Right atrium auricular region (tissue), 2 donors: ENCODE measurements around the gene APMAP. TPM values are rescaled to one million over a fixed set of nuclear protein-coding genes. Genes with fewer than 3 reads are reported as not detected.

Experiments used
- DNase-seq: peaks from one replicate; pipeline ENCODE4 v3.0.0-alpha.2; 2019; ENCODE audit warnings: low spot score
- H3K27ac ChIP-seq, 2 donors: fragments of 200-600 bp; sonication (generic); 1 replicate in 1 of 2; 2 replicates in 1 of 2; pipeline ENCODE4 v1.5.1; 2016 to 2019
- H3K27me3 ChIP-seq, 2 donors: fragments of 200-600 bp; sonication (generic); one replicate each; pipeline versions ENCODE4 v1.5.1 to v1.6.0; 2017 to 2019
- H3K36me3 ChIP-seq: fragments of 200-600 bp; sonication (generic); one replicate; pipeline ENCODE4 v1.5.1; 2016
- H3K4me1 ChIP-seq, 2 donors: fragments of 200-600 bp; sonication (generic); one replicate each; pipeline versions ENCODE4 v1.5.1 to v1.6.0; 2017 to 2019
- H3K4me3 ChIP-seq, 2 donors: fragments of 200-600 bp; sonication (generic); 1 replicate in 1 of 2; 2 replicates in 1 of 2; pipeline ENCODE4 v1.5.1; 2017 to 2019; ENCODE audit warnings: mild to moderate bottlenecking in 1 of 2, moderate library complexity in 1 of 2
- H3K9me3 ChIP-seq, 2 donors: fragments of 200-600 bp; sonication (generic); one replicate each; pipeline ENCODE4 v1.5.1; 2019
- CTCF ChIP-seq, 2 donors: fragments of 200-600 bp; sonication (generic); IDR thresholded peaks; one replicate each; pipeline ENCODE4 v1.5.1; 2019; ENCODE audit warnings: antibody characterized with exemption in 2 of 2
- total RNA-seq, 2 donors: library from RNA; depleted of rRNA; stranded (reverse); fragments of >200 nt; gene quantifications; one replicate each; pipeline ENCODE4 v1.1.0, GENCODE V29; 2016

APMAP gene
- total RNA-seq, 2 donors from 2014 or later, result 30.3 to 30.5 TPM

DNA sequence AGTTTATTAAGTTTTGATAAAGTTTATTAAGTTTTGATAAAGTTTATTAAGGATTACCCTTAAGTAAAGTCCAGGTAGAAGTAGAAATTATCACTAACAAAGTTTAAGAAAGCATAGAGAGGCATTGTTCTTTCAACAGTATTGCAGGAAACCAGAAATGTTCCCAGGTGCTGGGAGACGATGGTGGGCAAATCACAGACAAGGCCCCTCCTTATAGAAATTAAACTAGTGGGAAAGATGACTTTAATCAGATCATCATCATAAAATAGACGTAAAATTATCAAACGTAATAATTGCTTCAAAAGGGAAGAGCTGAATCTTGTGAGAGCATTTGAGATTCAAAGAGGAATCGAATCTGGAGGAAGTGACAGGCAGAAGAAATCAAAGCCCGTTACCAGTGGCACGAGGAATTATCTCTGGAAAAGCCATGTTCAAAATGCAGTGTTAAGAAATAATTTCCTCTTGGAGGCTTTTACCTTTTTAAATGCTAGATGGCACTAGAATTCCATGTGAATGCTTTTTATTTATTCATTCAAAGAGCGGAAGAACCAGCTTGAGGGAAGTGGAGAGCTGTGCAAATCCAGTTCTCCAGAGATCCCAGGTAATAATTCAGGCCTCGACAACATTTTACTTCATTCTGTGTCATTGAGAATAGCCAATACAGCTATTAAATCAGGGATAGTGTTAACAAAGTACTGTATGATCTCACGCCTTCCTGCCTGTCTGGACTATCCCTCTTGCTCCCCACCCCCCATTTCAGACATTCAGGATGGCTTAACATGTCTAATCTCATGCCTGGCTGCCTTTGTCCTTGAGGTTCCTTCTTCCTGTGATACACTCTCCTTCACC is 1.0 kb upstream of the APMAP start:
- peak; percentile 54 for DNase-seq

GRCh38 chr20:24991897-24992486 is 559 bp downstream of the APMAP start:
- Histone ChIP-seq H3K27me3 (no peaks in the 10 kb centered on the region), H3K4me1 (peaks cover 0 to 38% of the 10 kb centered on the region in 2 donors), H3K4me3 (peak overlapping the region; percentile 74 to 83), H3K36me3 (no peaks in the 10 kb centered on the region), H3K27ac (peak overlapping the region; percentile 95 to 97), H3K9me3 (no peaks in the 10 kb centered on the region)
- peak; percentile 60 for DNase-seq
- TF ChIP-seq CTCF (IDR thresholded peaks at IDR 0.05), result no peak

More for the DNA sequence above, 1.0 kb upstream of the APMAP start:
- H3K27ac ChIP-seq, result peak overlapping the region; percentile 95 to 97
- no peaks in the 10 kb centered on the region for H3K27me3 ChIP-seq
- H3K9me3 ChIP-seq, result no peaks in the 10 kb centered on the region
- peaks cover 0 to 42% of the 10 kb centered on the region in 2 donors for H3K4me1 ChIP-seq
- H3K36me3 ChIP-seq, result no peaks in the 10 kb centered on the region
- peak overlapping the region; percentile 74 to 83 for H3K4me3 ChIP-seq
- peak in 1 of 2 donors; percentile 69 for TF ChIP-seq CTCF (IDR thresholded peaks at IDR 0.05)

- peak; percentile 26 for DNase-seq
- TF ChIP-seq CTCF (IDR thresholded peaks at IDR 0.05), result no peak
- no peaks in the 10 kb centered on the region for H3K36me3 ChIP-seq
- no peaks in the 10 kb centered on the region for H3K27me3 ChIP-seq
- no peaks in the 10 kb centered on the region for H3K9me3 ChIP-seq
- peaks cover 0 to 40% of the 10 kb centered on the region in 2 donors for H3K4me1 ChIP-seq
- no peak overlapping the region for H3K27ac ChIP-seq
- H3K4me3 ChIP-seq, result no peak overlapping the region
These were observed 1.7 kb downstream of the APMAP start for GRCh38 chr20:24990810-24991252.

DNA sequence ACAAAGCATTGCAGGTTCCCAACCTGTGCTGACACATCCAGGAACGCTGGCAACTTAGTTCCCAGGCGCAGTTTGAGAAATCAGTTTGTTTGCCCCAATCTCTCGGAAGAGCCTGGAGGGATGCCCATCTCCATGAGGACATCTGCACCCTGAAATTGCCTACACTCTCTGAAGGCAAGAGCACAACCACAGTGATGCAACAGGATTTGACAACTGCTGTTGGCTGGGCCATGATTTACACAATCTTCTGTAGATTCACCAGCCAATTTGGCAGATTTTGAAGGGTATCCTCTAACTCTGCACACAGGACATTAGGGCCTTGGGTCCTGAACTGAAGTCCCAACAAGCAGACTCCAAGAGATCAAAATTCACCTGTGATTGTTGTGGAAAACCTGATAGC is 3.4 kb downstream of the APMAP start:
- H3K9me3 ChIP-seq, result no peaks in the 10 kb centered on the region
- H3K27me3 ChIP-seq, result no peaks in the 10 kb centered on the region
- peaks cover 0 to 37% of the 10 kb centered on the region in 2 donors for H3K4me1 ChIP-seq
- peak; percentile 44 for DNase-seq
- no peak overlapping the region for H3K4me3 ChIP-seq
- no peak overlapping the region for H3K27ac ChIP-seq
- no peaks in the 10 kb centered on the region for H3K36me3 ChIP-seq
- TF ChIP-seq CTCF (IDR thresholded peaks at IDR 0.05), result no peak

DNA sequence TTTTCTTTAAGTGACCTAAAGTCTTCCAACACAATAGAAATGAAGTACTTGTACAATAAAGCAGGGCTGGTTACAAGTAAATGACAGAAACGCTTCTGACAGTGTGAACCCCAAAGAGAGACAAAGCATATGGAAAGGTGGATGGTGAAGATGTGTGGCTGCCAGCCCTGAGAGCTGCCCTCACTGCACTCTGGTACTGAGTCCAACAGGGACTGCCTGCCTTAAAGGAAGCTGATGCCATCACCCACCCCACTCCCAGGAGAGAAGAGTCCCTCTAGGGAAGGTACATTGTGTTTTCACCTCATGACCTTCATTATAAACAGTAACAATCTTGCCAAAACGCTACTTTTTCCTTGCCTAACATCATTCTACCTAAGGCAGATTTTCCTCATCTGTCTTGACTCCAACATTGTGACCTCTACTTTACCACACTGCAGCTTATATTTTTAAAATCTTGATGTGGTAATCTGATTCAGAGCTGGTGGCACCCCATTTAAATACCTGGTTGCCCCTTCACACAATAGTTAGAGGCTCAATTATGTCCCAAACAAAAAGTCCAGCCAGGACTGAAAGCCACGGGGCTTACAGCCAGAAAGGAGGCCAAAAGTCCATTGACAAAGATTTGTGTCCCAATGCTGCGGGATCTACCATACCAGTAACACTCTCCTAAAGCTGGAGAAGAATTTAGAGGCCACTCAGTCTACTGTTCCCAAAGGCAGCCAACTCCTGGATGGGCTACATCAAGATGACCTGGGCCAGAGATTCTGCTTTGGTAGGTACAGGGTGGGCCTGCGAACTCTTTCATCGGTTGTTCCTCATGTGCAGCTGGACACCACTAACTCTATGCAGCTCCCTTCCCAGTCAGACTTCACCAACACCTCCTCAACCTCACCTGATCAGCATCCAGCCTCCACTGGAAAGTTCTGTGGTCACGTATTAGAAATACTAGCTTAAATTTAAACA is 4.4 kb downstream of the APMAP start:
- peak; percentile 21 for DNase-seq
- Histone ChIP-seq H3K36me3 (no peaks in the 10 kb centered on the region), H3K9me3 (no peaks in the 10 kb centered on the region), H3K4me1 (peaks cover 0 to 28% of the 10 kb centered on the region in 2 donors), H3K27me3 (no peaks in the 10 kb centered on the region), H3K27ac (no peak overlapping the region), H3K4me3 (no peak overlapping the region)
- no peak for TF ChIP-seq CTCF (IDR thresholded peaks at IDR 0.05)
